HL-60 (cell line): ENCODE measurements around the gene MYMK.

Experiments used
- DNase-seq, 2 experiments: peaks; one replicate each; pipeline ENCODE4 v3.0.0-alpha.2; 2010 to 2020; ENCODE audit warnings: low read depth in 1 of 2, low spot score in 1 of 2
- H3K27ac ChIP-seq: fragments of 250-450 bp; sonication (Bioruptor Pico); replicated peaks from 2 replicates; pipeline ENCODE4 v1.5.1; 2020; ENCODE audit warnings: mild to moderate bottlenecking, moderate library complexity
- H3K27me3 ChIP-seq: fragments of 250-450 bp; sonication (Bioruptor Pico); 2 replicates; pipeline ENCODE4 v1.5.1; 2021; ENCODE audit warnings: mild to moderate bottlenecking, moderate library complexity; ENCODE audit not compliant: insufficient read depth, poor library complexity, severe bottlenecking
- H3K4me3 ChIP-seq: replicated peaks from 2 replicates; pipeline ENCODE4 v1.5.1; 2011; ENCODE audit warnings: mild to moderate bottlenecking, control low read depth, low read length; ENCODE audit not compliant: insufficient read depth
- GABPA ChIP-seq: IDR thresholded peaks from 2 replicates; pipeline ENCODE4 v1.6.1; 2012; ENCODE audit warnings: low read depth
- POLR2AphosphoS5 ChIP-seq: IDR thresholded peaks from 2 replicates; pipeline ENCODE4 v1.6.1; 2012; ENCODE audit warnings: low read depth
- SPI1 ChIP-seq: IDR thresholded peaks from 2 replicates; pipeline ENCODE4 v1.6.1; 2012; ENCODE audit warnings: low read depth, mild to moderate bottlenecking, borderline replicate concordance
- TF ChIP-seq, protein P1 (sequence below): IDR thresholded peaks from one replicate; pipeline ENCODE4 v1.5.1; 2011; ENCODE audit warnings: low read length, control low read depth, inconsistent platforms; ENCODE audit not compliant: insufficient read depth
- TF ChIP-seq, protein P2 (sequence below): IDR thresholded peaks from 2 replicates; pipeline ENCODE4 v1.6.1; 2012; ENCODE audit warnings: low read depth; ENCODE audit not compliant: insufficient replicate concordance

The MYMK gene

DNA sequence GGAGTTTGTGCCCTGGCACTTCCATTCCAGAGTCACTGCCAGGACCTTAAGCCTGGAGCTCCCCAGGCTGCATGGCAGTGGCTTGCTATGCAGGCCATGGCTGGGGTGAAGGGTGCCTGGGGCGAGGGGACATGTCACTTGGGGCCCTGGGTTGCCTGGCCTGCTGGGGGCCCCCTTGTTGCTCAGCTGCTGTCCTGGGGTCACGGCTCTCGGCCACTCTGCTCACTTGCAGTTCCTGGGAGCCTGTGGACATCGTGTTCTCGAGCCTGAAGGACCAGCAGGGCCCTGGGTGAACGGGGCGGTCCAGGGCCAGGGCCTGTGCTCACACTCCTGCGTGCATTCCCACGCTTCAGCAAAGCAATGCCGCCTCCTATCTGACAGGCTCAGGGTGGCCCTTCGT, 31.3 kb downstream of the MYMK start:
- no peak for TF ChIP-seq POLR2AphosphoS5
- TF ChIP-seq SPI1: no peak
- no peak for TF ChIP-seq GABPA
- TF ChIP-seq, protein P1, sequence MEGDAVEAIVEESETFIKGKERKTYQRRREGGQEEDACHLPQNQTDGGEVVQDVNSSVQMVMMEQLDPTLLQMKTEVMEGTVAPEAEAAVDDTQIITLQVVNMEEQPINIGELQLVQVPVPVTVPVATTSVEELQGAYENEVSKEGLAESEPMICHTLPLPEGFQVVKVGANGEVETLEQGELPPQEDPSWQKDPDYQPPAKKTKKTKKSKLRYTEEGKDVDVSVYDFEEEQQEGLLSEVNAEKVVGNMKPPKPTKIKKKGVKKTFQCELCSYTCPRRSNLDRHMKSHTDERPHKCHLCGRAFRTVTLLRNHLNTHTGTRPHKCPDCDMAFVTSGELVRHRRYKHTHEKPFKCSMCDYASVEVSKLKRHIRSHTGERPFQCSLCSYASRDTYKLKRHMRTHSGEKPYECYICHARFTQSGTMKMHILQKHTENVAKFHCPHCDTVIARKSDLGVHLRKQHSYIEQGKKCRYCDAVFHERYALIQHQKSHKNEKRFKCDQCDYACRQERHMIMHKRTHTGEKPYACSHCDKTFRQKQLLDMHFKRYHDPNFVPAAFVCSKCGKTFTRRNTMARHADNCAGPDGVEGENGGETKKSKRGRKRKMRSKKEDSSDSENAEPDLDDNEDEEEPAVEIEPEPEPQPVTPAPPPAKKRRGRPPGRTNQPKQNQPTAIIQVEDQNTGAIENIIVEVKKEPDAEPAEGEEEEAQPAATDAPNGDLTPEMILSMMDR: no peak
- TF ChIP-seq, protein P2, sequence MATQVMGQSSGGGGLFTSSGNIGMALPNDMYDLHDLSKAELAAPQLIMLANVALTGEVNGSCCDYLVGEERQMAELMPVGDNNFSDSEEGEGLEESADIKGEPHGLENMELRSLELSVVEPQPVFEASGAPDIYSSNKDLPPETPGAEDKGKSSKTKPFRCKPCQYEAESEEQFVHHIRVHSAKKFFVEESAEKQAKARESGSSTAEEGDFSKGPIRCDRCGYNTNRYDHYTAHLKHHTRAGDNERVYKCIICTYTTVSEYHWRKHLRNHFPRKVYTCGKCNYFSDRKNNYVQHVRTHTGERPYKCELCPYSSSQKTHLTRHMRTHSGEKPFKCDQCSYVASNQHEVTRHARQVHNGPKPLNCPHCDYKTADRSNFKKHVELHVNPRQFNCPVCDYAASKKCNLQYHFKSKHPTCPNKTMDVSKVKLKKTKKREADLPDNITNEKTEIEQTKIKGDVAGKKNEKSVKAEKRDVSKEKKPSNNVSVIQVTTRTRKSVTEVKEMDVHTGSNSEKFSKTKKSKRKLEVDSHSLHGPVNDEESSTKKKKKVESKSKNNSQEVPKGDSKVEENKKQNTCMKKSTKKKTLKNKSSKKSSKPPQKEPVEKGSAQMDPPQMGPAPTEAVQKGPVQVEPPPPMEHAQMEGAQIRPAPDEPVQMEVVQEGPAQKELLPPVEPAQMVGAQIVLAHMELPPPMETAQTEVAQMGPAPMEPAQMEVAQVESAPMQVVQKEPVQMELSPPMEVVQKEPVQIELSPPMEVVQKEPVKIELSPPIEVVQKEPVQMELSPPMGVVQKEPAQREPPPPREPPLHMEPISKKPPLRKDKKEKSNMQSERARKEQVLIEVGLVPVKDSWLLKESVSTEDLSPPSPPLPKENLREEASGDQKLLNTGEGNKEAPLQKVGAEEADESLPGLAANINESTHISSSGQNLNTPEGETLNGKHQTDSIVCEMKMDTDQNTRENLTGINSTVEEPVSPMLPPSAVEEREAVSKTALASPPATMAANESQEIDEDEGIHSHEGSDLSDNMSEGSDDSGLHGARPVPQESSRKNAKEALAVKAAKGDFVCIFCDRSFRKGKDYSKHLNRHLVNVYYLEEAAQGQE: no peak
- DNase-seq: no peak
- Histone ChIP-seq H3K27ac (no peak overlapping the region), H3K4me3 (no peak overlapping the region), H3K27me3 (no peaks in the 10 kb centered on the region)

DNA sequence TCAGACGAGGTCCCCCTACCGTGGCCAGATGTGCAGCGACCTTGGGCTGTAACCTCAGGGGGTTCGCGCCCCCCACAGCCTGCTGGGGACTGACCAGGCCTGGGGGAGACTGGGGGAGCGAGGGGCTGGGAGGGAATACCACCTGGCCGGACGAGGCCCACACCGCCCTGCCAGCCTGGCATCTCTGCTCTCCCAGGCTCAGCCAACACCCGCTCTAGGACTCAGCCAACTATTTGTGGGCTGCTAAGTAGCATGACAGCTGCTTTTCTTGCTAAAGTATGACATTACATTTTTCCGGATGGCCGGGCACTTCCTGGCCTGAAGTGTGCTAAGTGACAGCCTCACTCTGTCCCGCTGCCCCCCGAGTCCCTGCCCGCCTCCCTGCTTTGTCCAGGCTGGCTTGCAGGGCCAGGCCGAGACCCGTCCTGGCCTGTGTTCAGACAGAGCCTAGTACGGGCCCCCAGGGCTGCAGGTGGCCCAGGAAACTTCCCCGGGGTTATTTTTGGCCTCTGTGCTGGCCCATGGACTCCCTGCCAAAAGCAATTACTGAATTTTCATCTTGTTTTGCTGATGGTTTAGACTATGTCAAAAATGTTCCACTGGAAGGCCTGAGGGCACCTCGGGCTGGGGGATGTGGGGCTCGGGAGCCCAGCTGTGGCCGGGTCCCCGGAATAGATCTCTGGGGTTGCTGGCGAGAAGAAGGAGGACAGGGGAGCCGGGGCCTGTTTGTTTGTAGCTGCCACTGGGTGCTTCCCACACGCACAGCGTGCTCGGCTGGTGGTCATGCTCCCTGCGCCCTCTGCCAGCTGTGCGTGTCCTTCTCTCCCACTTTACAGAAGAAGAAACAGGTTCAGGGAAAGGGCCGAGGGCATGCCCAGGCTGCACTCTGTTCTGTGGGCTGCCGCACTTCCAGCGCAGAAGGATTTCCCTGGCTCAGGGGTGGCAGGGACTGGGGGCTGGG, 32.4 kb downstream of the MYMK start:
- Histone ChIP-seq H3K4me3 (no peak overlapping the region), H3K27ac (no peak overlapping the region), H3K27me3 (no peaks in the 10 kb centered on the region)
- no peak for DNase-seq
- TF ChIP-seq, protein P2: no peak
- TF ChIP-seq POLR2AphosphoS5: no peak
- TF ChIP-seq GABPA: no peak
- TF ChIP-seq, protein P1: no peak
- no peak for TF ChIP-seq SPI1

DNA sequence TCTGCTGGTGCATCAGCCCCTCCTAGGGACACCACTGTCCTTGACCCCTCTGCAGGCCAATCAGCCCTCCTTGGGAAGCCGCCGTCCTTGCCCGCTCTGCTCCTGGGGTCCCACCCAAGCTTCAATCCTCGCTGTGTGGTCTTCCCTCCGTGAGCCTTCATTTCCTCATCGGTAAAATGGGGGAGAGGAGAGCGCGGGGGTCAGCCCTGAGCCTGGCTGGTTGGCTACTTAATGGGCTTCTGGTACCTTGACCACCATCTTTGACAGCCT, 33.2 kb downstream of the MYMK start:
- no peak overlapping the region for H3K4me3 ChIP-seq
- TF ChIP-seq GABPA: no peak
- TF ChIP-seq POLR2AphosphoS5: no peak
- TF ChIP-seq, protein P2: no peak
- TF ChIP-seq SPI1: no peak
- TF ChIP-seq, protein P1: no peak
- H3K27me3 ChIP-seq: no peaks in the 10 kb centered on the region
- no peak overlapping the region for H3K27ac ChIP-seq
- DNase-seq: no peak
